IPS DF 19.7 (cell line): ENCODE results near the gene DHRS7B.
"Not testable (repeated sequence)": the region's sequence is repeated elsewhere in the genome, so short reads cannot be mapped to it uniquely, and the experiment has no call there.

Experiments
- DNase-seq: peaks from one replicate; pipeline ENCODE4 v3.0.0-alpha.2; 2013; ENCODE audit warnings: low read depth, low spot score

DHRS7B gene

DNA sequence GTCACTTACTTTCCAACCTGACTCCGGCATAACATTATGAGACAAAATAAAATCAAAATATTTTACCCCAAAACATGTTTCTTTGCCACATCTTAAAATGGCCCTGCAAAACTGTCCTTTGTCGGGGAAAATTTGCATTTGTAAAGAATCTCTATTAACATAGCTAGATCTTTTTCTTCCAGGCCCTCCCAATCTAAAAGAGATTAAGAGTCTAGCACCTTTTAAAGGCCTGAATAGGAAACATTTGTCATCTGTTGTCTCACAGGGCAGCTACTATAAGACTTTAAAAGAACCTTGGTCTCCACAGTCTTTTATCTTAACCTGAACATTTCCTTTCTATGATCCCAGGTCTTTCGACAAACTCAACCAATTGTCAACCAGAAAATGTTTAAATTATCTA is 18.1 kb upstream of the DHRS7B start:
- DNase-seq, result no peak

DNA sequence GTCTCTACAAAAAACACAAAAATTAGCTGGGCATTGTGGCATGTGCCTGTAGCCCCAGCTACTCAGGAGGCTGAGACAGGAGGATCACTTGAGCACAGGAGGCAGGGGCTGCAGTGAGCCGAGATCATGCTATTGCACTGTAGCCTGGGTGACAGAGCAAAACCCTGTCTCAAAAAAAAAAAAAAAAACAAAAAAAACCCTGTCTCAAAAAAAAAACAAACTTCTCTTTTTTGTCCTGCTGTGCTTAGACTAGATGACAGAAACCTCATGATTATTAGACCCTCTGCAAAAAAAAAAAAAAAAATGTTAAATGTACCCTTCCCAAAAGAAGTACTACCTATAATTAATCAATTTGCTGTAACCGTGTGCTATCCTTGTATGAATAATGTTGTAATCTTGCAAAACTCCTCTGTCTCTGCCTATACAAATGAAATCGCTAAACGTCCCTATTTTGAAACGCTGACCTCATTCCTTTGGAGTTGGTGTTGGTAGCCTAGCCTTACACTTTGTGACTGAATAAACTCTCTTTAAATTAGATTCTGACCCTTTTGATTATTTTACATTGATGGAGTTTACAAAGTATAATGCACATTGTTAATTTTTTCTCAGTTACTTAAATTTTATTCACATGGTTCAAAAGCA is 13.6 kb upstream of the DHRS7B start:
- no peak for DNase-seq

DNA sequence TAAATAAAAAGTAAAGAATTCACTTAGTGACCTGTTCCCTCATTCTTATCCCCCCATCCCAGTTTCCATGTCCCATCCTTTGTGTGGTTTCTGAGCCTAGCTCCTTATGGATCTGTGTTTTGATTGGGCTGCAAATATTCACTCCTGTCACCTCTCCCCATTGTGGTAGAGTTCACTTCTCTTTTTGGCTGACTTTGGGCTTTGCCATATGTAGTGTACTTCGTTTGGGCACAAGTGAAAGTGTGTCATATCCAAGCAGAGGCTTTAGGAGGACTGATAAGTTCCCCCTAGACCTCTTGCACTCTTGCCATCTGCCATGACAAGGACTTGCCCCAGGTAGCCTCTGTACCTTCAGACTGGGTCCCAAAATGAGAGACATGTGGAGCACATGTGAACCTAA is 13.0 kb upstream of the DHRS7B start:
- no peak for DNase-seq

DNA sequence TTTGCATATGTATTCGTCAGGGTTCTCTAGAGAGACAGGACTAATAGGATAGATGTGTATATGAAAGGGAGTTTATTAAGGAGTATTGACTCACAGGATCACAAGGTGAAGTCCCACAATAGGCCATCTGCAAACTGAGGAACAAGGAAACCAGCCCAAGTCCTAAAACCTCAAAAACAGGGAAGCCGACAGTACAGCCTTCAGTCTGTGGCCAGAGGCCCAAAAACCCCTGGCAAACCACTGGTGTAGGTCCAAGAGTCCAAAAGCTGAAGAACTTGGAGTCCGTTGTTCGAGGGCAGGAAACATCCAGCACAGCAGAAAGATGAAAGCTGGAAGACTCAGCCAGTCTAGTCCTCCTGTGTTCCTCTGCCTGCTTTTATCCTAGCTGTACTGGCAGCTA is 12.0 kb upstream of the DHRS7B start:
- not testable (repeated sequence) for DNase-seq

DNA sequence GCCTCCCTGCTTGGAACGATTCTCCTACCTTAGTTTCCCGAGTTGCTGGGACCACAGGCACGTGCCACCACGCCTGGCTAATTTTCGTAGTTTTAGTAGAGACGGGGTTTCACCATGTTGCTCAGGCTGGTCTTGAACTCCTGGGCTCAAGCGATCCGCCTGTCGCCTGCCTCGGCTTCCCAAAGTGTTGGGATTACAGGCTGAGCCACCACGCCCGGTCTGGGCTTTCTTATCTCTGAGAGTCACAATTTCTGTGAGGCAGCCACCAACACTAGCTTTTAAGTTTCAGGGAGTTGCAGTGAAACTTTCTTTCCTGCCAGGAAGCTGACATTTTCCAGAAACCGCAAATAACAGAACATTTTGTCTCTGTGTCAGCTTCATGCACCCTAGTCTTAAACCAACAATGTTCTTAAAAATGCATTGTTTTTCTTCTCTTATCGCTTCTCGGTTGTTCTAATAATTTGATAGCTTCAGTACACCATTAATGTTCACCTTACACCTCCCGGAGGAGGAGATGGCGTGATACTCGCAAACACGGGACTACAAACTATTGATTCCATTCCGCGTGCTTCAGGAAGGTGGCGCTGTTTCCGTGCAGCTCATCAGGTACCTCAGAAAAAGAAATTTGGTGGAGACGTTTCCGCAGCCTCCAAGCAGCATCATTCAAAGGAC is 7.4 kb upstream of the DHRS7B start:
- DNase-seq, result no peak

DNA sequence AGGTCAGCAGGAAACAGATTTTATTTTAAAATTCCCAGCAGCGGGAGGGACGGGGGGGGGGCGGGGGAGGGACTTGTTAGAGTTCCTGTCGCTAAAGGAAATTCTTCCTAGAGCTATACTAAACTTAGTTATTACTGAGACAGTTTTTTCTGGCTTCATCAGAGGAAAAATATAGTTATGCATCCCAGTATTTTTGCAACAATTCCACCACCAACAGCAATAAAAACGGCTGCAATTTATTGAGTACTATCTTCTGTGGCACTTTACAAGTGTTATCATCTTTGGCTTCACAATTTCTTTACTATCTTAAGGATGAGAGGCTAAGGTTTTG is 6.9 kb upstream of the DHRS7B start:
- no peak for DNase-seq

DNA sequence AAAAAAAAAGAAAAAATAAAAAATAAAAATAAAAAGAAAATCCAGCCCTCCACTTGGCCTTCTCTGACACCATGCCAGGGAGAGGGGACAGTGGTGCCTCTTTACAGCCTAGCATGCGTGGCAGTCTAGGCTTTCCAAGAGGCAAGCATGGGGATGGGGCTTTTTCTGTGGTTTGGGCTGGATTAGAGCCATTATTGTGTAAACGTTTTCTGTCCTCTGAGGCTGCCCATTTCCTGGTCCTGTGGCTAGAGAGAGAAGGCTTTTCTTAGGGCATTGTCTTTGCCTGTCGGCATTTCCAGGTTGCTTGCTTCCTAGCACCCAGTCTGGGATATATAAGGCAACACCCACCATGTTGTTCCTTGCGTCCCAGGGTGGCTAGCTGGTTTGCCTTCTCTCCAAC is 2.7 kb upstream of the DHRS7B start:
- no peak for DNase-seq

DNA sequence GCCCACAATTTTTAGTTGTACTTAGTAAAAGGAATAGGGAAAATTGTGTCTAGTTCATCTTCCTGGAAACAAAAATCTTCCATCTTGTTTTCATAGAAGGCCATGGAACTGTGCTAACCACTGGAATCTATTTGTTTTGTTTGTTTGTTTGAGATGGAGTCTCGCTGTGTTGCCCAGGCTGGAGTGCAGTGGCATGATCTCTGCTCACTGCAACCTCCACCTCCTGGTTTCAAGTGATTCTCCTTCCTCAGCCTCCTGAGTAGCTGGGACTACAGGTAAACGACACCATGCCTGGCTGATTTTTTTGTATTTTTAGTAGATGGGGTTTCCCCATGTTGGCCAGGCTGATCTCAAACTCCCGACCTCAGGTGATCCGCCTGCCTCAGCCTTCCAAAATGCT is 2.2 kb upstream of the DHRS7B start:
- not testable (repeated sequence) for DNase-seq

DNA sequence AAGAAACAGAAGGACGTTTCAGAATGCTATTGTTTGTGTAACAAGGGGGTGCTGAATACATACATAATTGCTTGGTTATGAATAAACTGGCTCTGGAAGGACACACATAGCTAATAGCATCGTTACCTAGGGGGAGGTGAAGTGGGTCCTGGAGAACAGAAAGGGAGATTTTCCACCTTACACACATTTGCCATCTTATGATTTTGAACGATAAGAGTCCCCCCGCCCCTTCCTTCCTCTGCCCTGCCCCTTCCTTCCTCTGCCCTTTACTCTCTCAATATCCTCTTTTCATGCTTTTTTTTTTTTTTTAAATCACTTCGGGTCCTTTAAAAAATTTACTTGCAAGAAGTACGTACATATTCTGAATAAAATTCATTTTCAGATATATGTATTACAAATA is 902 bp upstream of the DHRS7B start:
- DNase-seq, result no peak

DNA sequence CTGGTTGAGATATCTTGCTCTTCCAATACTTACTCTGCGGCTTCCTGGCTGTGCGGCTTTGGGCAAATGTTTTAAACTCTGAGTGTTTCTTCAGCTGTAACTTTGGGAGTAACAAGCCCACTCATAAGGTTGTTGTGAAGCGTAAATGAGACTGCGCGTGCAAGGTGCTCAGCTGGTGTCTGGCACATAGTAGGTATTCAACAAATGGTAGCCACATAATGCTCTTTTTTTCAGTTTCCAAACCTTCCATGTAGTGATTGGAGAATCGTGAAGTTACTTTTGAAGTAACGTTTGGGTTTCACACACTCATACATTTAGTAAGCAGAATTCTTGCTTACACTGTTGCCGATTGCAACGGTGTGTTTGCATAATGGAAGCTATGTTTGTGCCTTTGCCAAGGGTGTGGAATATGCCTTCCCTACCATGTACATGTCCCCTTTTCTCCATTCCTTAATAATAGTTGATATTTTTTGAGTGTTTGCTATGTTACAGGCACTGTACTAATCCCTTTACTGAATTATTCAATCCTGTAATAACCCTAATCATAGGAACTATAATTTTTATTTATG is 829 bp downstream of the DHRS7B start:
- no peak for DNase-seq

DNA sequence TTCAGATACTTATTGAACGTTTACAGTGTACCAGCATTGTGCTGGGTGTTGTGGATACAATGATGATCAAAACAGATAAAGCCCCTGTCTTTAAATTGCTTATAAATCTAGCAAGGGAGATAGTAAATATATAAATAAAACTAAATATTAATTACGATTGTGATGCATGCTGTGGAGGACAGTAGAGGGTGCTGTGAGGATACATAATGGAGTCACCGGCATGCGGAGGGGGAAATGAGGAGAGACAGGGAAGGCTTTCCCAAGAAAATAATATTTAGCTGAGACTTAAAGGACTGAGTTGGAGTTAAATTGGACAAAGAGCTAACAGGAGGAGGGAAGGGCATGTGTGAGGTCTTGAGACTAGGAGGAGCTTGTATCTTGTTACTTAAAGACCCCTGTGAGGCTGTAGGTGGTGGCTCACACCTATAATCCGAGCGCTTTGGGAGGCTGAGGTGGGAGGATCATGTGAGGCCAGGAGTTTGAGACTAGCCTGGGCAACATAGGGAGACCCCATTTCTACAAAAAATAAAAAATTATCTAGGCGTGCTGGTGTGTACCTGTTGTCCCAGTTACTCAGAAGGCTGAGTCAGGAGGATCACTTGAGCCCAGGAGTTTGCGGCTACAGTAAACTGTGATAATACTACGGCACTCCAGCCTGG is 2.4 kb downstream of the DHRS7B start:
- DNase-seq, result no peak

DNA sequence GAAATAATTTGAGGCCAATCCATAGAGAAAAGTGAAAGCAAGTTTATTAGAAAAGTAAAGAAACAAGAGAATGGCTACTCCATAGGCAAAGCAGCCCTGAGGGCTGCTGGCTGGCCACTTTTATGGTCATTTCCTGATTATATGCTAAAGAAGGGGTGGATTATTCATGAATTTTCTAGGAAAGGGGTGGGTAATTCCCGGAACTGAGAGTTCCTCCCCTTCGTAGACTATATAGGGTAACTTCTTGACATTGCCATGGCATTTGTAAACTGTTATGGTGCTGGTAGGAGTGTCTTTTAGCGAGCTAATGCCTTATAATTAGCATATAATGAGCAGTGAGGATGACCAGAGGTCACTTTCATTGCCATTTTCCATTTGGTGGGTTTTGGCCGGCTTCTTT is 4.4 kb downstream of the DHRS7B start:
- DNase-seq, result no peak

DNA sequence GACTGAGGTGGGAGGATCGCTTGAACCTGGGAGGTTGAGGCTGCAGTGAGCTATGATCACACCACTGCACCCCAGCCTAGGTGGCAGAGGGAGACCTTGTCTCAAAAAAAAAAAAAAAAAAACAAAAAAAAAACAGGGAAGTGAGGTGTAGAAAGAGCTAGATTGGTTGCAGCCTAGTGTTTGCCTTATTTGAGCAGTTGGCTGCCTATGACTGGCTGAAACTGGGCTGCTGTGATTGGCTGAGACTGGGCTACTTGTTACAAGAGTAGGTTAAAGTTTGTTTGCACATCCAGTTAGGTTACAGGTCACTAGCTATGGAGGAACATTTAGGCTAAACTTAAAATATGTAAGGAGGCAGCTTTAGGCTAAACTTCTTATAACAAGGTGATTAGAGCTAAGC is 5.7 kb downstream of the DHRS7B start:
- DNase-seq, result no peak

DNA sequence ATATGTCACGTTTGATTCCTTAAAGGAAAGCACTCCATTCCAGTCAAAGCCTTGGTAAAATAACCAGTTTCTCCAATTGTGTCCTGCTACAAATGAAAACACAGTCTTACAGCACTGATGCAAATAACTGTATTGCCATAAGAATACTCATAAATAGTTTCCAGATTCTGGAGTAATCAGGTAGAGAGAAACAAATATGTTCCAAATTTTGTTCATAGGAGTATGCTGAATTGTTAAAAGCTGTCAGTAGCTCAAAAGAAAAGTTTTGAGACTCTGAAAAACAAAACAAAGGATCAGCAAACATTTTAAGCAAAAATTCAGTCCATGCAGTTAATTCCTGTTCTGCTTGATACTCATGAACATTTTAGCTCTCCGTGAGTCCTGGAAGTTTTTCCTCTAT is 7.8 kb downstream of the DHRS7B start:
- no peak for DNase-seq

DNA sequence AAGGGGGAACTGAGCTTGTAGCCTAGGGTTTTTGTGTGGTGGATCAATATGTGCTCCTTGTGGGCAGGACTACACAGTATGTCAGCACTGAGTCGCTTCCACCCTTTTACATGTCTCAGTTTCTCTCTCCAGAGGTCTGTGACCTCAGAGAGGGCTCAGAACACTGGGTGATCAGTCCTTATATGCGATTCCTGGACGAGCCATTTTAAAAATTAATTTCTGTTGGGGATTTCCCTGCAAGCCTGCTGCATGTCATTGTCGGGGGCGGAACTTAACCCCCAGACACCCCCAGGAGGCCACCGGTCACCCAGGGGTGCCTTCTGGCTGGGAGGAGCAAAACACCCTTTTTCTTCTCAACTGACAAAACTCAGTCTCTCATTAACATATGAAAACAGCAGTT is 14.1 kb downstream of the DHRS7B start:
- DNase-seq, result no peak

DNA sequence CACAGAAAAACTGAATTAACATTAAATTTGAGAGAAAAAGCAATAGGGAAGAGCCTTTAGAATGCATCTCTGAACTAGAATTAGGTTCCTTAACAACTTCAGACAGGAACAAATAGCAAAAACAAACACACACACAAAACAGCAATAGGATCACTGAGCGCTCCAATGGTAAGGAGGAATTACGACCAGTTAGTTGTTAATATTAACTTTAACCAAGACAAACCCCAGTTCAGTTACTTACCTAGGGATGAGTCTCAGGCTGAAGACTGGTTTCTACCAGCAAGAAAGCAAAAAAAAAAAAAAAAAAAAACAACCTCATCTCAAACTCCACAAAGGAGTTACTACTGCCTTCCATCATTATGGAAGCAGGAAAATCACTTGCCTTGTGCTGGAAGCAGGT is 14.6 kb downstream of the DHRS7B start:
- DNase-seq, result no peak

DNA sequence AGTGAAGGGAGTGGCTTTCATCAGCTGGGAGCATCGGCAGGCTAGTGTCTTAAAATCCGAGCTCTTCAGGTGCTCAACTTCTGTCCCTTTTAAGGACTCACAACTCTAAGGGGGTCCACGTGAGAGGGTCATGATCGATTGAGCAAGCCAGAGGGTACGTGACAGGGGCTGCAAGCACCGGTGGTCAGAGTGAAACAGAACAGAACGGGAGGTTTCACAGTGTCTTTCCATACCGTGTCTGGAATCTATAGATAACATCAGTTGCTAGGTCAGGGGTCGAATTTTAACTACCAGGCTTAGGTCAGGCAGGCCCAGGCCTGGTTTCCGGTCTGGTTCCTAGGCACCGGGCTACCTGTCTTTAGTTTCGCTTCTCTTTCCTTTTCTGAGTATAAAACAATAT is 15.3 kb downstream of the DHRS7B start:
- DNase-seq, result not testable (repeated sequence)

DNA sequence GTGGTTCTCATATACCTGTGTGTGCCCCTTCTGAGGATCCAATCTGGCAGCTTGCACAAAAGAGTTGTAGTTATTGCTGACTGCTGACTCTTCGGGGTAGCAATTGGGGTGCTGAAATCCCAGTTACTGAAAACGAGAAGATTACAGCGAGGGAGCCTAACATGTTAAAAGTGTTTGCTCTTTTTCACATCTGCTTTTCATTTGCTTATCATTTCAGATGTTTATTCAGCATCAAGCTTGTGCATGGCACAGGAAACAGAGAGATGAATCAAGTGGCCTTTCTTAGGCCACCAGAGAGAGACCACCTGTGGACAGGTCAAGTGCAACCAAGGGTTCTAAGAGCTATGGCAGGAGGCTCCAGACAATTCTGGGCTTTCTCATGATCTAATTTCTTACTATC is 16.9 kb downstream of the DHRS7B start:
- DNase-seq, result no peak

DNA sequence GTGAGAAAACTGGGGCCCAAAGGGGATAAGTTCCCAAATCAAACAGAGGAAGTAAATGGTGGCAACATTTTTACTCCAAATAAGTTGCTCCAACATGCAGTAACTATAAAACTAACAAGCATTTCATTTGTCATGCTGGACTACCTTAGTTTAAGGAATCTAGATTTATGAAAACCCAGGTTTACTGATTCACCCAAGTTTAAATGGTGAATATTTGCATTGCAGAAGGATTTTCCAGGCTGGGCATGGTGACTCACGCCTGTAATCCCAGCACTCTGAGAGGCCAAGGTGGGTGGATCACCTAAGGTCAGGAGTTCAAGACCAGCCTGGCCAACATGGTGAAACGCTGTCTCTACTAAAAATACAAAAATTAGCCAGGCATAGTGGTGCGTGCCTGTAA is 17.5 kb downstream of the DHRS7B start:
- DNase-seq, result not testable (repeated sequence)

DNA sequence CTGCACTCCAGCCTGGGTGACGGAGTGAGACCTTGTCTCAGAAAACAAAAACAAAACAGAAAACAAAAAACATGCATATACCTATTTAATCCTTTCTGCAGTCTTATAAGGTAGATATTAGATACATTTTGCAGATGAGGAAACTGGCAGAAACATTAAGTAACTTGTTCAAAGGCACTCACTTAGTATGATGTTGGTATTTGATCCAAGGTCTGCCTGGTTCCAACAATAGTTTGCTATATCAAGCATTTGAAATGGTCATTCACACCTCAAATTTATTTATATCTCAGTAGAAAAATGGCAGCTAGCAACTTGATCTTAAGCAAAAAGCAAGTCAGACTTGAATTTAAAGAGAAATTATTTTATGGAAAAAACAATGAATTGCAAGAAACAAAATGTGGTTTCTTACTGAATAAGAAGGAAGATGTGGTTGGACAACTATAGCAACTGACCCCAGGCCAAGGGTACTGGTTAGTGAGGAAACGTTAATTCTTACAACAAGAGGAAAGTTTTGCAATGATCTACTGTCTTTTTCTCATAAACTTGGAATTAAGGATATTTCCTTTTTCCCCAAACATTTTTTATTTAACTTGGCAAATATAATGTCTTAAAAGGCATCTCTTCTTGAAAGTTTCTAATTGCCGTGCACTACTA is 19.7 kb downstream of the DHRS7B start:
- DNase-seq, result no peak

DNA sequence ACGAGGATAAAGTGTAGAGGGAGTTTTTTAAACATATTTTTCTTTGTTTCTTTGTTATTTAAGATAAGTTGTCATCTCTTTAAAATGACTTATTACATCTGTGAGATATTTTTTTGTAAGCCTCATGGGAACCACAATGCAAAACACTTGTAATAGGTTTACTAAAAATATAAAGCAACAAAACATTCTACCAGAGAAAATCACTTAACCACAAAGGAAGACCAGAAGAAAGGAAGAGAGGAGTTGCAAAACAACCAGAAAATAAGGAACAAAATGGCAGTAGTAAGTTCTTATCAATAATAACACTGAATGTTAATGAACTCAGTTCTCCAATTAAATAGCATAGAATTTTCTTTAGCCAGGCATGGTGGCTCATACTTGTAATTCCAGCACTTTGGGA is 22.9 kb downstream of the DHRS7B start:
- no peak for DNase-seq

DNA sequence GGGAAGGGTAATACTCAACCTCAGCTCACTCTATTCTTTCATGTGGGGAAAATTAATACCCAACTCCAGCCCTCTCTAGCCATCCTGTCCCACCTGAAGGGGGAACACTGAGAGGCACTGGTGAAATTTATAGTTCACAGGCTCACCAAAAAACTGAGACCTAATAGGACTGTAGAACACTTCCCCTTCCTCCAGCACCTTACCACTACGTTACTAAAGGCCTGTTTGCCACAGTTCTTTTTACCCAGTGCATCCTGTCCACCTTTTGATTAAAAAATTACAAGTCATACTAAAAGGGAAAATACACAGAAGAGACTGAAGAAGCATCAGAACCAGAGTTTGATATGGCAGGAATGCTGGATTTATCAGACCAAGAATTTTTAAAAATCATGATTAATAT is 26.0 kb downstream of the DHRS7B start:
- DNase-seq, result no peak
